Measurements from ENCODE around the gene ADAMTS16.

DNA sequence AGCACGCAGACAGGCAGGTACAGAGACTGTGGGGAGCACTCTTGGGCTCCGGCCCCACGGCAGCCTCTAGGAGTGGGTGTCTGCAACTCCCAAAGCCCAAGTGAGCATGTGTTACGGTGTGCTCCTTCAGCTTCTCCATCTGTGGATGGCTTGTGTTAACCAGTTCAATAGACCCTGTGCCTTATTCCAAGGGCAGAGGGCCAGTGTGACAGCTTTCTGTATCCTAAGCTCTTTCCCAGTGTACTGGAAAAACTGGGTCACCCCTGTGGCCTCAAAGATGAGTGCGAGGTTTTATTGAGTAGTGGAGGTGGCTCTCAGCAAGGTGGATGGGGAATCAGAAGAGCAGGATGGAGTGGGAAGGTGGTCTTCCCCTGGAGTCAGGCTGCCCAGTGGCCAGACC lies 78.3 kb downstream of the ADAMTS16 start:
- TF ChIP-seq, protein P1, sequence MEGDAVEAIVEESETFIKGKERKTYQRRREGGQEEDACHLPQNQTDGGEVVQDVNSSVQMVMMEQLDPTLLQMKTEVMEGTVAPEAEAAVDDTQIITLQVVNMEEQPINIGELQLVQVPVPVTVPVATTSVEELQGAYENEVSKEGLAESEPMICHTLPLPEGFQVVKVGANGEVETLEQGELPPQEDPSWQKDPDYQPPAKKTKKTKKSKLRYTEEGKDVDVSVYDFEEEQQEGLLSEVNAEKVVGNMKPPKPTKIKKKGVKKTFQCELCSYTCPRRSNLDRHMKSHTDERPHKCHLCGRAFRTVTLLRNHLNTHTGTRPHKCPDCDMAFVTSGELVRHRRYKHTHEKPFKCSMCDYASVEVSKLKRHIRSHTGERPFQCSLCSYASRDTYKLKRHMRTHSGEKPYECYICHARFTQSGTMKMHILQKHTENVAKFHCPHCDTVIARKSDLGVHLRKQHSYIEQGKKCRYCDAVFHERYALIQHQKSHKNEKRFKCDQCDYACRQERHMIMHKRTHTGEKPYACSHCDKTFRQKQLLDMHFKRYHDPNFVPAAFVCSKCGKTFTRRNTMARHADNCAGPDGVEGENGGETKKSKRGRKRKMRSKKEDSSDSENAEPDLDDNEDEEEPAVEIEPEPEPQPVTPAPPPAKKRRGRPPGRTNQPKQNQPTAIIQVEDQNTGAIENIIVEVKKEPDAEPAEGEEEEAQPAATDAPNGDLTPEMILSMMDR (IDR thresholded peaks at IDR 0.05; ENCODE audit: low read length), result no peak
- TF ChIP-seq EZH2 (IDR thresholded peaks at IDR 0.05; ENCODE audit: borderline replicate concordance, low read length), result no peak
